ENCODE measurements around the gene SLC25A47. TPM values are rescaled to one million over a fixed set of nuclear protein-coding genes. Genes with fewer than 3 reads are reported as not detected.

Gene SLC25A47
- total RNA-seq, 1 experiment from 2014 or later: 0.13 TPM

DNA sequence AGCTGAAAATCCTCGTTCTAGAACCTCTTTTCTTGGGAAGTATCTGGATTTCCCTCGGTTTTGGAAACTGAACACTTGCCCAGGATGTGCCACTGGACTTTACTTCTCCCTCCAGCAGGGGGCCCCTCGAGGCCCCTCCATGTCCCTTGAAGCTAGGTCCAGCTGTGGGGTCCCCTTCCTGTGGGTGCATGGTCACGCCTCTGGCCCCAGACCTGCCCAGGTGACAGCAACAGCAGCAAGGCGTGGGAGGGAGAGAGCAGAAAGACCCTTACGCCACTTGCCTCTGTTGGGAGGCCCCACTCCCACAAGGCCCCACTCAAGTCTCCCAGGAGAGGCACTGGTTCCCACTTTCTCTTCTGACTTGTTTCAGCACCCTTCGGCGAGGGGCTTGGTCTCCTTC lies 20.0 kb upstream of the SLC25A47 start:
- Histone ChIP-seq H3K14ac (ENCODE audit: insufficient read depth, low read length) (no peak overlapping the region), H3K23me2 (ENCODE audit: insufficient read length, low read depth, low read length, poor library complexity, severe bottlenecking) (peaks cover 16% of the 10 kb centered on the region), H3K23ac (ENCODE audit: insufficient read length, low read depth, low read length) (no peak overlapping the region), H3K56ac (ENCODE audit: insufficient read length, low read depth, low read length) (no peak overlapping the region), H2AK5ac (ENCODE audit: insufficient read length, low read length) (no peak overlapping the region), H2BK12ac (ENCODE audit: insufficient read length, low read depth, low read length) (no peak overlapping the region), H4K5ac (ENCODE audit: insufficient read length, low read depth, low read length) (no peak overlapping the region), H3K79me2 (ENCODE audit: insufficient read depth, low read length) (peaks cover 8% of the 10 kb centered on the region; the same call in 1 of the 2 replicates), H4K20me1 (ENCODE audit: control insufficient read depth, insufficient read depth, insufficient read length) (peaks cover 4% of the 10 kb centered on the region), H2BK120ac (ENCODE audit: low read depth, low read length, poor library complexity, severe bottlenecking) (no peak overlapping the region), H4K91ac (ENCODE audit: insufficient read length, low read depth, low read length) (no peak overlapping the region), H3K9me3 (ENCODE audit: control insufficient read depth, low read depth, low read length) (no peaks in the 10 kb centered on the region), H3K27ac (ENCODE audit: insufficient read length, low read depth, low read length) (no peak overlapping the region), H2AFZ (ENCODE audit: low read length) (no peak overlapping the region), H2BK15ac (ENCODE audit: low read depth, low read length) (no peak overlapping the region), H3T11ph (ENCODE audit: low read length) (no peak overlapping the region), H4K8ac (replicated peaks; ENCODE audit: insufficient read length, low read depth, low read length) (no peak overlapping the region), H3K4ac (ENCODE audit: low read depth, low read length) (no peak overlapping the region), H2BK5ac (ENCODE audit: insufficient read length, low read length) (no peak overlapping the region), H3K79me1 (ENCODE audit: insufficient read depth, low read depth, low read length, poor library complexity, severe bottlenecking) (peaks cover 8% of the 10 kb centered on the region), H3K9ac (ENCODE audit: extremely low read depth, insufficient read length, low read length) (no peak overlapping the region), H3K4me1 (ENCODE audit: insufficient read depth, low read length) (no peaks in the 10 kb centered on the region; the same call in 1 of the 2 replicates), H2BK20ac (ENCODE audit: low read depth, low read length, poor library complexity, severe bottlenecking) (no peak overlapping the region), H3K18ac (ENCODE audit: insufficient read length, low read depth, low read length) (no peak overlapping the region), H3K4me2 (ENCODE audit: insufficient read depth, insufficient read length, low read length) (no peak overlapping the region), H3K27me3 (ENCODE audit: insufficient read depth, low read length) (no peaks in the 10 kb centered on the region)
- no peak for DNase-seq
- TF ChIP-seq, protein P1, sequence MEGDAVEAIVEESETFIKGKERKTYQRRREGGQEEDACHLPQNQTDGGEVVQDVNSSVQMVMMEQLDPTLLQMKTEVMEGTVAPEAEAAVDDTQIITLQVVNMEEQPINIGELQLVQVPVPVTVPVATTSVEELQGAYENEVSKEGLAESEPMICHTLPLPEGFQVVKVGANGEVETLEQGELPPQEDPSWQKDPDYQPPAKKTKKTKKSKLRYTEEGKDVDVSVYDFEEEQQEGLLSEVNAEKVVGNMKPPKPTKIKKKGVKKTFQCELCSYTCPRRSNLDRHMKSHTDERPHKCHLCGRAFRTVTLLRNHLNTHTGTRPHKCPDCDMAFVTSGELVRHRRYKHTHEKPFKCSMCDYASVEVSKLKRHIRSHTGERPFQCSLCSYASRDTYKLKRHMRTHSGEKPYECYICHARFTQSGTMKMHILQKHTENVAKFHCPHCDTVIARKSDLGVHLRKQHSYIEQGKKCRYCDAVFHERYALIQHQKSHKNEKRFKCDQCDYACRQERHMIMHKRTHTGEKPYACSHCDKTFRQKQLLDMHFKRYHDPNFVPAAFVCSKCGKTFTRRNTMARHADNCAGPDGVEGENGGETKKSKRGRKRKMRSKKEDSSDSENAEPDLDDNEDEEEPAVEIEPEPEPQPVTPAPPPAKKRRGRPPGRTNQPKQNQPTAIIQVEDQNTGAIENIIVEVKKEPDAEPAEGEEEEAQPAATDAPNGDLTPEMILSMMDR (conservative IDR thresholded peaks at IDR 0.05): peak; percentile 66
- H3K4me3 Mint-ChIP-seq: no peak overlapping the region; a peak in 1 of 5 replicates
- no peaks in the 10 kb centered on the region; a peak in 2 of 5 replicates for H3K9me3 Mint-ChIP-seq
- WGBS (ENCODE audit: extremely low coverage, insufficient read length, low lambda C conversion rate): no CpG with 5 or more reads among the region's 8 CpGs
- peaks cover 1% of the 10 kb centered on the region for H3K27me3 Mint-ChIP-seq (ENCODE audit: low read depth)
- peak overlapping the region in 1 of 3 experiments; percentile 91; a peak in 1 of 7 replicates for H3K27ac Mint-ChIP-seq
- peaks cover 24 to 34% (median 33%) of the 10 kb centered on the region in 3 experiments for H3K36me3 Mint-ChIP-seq (ENCODE audit: insufficient read depth in 1 of 3, low read depth in 3 of 3)
- H3K4me1 Mint-ChIP-seq: peaks cover 23 to 29% of the 10 kb centered on the region in 2 experiments
